Islet precursor cell (in vitro differentiated cells): Measurements from ENCODE around the gene ATP10A.

ENCODE experiments used
- DNase-seq: peaks from one replicate; pipeline ENCODE4 v3.0.0-alpha.2; 2018

The ATP10A gene, protein sequence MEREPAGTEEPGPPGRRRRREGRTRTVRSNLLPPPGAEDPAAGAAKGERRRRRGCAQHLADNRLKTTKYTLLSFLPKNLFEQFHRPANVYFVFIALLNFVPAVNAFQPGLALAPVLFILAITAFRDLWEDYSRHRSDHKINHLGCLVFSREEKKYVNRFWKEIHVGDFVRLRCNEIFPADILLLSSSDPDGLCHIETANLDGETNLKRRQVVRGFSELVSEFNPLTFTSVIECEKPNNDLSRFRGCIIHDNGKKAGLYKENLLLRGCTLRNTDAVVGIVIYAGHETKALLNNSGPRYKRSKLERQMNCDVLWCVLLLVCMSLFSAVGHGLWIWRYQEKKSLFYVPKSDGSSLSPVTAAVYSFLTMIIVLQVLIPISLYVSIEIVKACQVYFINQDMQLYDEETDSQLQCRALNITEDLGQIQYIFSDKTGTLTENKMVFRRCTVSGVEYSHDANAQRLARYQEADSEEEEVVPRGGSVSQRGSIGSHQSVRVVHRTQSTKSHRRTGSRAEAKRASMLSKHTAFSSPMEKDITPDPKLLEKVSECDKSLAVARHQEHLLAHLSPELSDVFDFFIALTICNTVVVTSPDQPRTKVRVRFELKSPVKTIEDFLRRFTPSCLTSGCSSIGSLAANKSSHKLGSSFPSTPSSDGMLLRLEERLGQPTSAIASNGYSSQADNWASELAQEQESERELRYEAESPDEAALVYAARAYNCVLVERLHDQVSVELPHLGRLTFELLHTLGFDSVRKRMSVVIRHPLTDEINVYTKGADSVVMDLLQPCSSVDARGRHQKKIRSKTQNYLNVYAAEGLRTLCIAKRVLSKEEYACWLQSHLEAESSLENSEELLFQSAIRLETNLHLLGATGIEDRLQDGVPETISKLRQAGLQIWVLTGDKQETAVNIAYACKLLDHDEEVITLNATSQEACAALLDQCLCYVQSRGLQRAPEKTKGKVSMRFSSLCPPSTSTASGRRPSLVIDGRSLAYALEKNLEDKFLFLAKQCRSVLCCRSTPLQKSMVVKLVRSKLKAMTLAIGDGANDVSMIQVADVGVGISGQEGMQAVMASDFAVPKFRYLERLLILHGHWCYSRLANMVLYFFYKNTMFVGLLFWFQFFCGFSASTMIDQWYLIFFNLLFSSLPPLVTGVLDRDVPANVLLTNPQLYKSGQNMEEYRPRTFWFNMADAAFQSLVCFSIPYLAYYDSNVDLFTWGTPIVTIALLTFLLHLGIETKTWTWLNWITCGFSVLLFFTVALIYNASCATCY (N-terminal part only)

DNA sequence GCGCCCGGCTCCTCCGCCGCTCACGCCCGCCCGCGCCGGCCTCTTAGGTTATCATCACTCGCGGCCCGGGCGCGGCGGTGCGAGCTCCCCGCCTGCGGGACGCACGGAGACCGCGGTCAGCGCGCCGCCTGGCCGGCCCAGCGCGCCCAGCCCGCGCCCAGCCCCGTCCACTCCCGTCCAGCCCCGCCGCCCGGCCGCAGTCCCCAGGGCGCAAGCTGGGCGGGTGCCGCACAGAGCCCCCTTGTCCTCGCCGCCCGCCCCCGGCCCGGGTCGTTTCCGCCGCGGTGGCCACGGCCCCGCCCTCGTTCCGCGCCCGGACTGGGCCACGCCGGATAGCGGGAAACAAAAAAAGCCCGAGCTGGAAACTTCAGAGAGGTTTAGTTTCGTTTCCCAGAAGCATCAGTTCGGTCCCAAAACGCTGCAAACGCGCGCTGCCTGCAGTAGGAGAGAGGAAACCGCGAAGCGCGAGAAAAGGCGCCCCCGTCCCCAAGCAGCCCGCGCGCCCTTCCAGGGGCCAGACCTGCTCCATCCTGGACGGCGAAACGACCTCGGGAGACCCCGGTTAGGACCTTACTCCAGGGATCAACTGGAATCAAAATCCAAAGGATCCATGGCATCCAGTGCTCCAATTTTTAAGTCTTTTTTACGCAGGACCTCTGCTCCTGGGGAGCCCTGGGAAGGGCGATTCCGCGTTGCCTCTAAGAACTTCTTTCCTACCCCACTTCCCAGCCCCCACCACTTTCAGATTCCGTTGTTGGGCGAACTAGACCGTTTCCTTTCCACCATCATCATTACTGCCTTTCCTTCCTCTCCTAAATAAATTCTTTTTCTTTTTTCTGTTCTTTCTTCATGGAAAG is at the start of gene ATP10A:
Gene ATP10A (minus strand): TSS at position 217 of the 857 bp plus-strand sequence. CDS start 231 bp downstream, outside the sequence.
- no peak for DNase-seq

DNA sequence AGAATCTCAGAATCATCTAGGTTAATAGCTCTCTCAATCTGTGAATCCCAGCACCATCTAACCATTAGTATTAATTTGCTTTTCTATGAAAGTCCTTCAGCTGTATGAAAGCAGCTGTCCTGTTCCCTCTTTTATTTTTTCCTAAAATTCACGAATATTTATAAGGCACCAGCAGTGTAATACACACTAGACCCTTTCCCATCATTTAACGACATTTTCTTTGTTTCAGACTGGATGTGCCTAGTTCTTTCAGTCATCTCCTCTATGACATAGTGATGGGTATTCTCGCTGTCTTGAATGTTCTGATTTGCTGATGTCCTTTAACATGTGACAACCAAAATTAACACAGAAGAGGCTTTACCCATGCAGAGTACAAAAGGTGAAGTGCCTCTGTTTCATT is 48.9 kb upstream of the ATP10A start:
- no peak for DNase-seq

DNA sequence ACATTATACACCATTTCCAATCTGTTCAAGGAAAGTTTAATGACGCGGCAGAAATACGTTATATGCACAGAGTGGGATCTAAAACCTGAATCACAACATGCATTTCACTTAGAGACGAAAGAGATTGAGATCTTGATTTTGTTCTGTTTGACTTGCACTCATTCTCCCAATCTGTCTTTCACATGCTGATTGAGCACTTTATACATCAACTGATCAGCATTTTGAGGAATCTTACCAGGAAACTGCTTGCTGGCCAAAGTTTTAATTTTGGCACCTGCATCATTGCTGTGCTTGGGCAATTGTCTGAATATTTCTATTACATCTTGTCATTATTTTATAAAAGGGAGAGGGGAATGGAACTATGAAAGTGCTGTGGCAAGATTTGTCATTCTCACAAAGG is 47.7 kb upstream of the ATP10A start:
- DNase-seq, result no peak

DNA sequence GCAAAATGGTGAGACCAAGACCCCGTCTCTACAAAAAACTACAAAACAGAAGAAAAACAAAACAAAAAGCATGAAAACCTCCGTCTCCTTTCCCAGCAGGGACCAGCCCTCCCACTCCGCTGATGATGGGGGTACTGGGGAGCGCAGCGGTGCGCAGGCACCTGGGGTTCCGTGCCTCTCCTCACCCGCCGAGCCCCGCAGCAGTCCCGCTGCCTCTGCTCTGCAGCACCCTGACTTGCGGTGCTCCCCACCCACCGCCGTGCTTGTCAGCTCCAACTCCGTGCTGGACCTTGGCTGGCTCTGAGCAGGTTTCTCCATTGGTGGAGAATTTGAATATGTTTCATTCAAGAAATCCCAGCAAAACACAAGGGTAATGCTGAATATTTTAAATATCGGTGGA is 46.7 kb upstream of the ATP10A start:
- DNase-seq, result no peak

DNA sequence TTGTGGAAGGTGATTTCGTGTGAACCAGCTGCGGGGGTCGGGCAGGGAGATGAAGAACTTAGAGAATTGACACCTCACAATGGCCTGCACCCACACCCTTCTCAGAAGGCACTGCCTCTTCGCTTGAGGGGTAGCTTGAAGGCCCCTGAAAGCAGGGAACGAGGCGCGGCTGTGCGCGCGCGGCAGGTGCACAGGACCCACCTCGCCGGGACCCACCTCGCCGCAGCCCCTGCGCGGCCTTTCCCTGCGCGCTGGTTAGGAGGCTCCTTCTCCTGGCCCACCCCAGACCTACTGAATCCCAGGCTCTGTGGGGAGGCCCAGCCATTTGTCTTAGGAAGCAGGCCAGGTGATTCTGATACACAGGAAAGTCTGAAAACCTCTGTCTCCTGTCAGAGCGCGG is 46.2 kb upstream of the ATP10A start:
- no peak for DNase-seq

DNA sequence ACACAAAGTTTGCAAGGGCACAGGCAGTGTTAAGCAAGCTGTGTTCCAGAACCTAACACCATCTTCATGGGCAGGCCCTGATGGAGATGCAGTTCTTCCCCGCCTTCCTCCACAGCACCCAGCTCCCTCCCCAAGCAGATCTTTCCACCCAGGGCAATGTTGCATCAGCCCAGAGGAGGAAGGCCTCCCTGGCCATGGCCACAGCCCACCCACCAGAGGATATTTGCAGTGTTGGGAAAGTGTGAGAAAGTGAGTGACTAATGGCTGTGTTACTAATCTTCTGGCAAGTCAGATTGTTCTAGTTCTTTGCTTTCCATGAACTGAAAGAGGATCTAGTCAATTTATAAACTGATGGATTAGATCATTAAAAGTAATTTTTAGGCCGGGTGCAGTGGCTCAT is 42.0 kb upstream of the ATP10A start:
- DNase-seq, result no peak

DNA sequence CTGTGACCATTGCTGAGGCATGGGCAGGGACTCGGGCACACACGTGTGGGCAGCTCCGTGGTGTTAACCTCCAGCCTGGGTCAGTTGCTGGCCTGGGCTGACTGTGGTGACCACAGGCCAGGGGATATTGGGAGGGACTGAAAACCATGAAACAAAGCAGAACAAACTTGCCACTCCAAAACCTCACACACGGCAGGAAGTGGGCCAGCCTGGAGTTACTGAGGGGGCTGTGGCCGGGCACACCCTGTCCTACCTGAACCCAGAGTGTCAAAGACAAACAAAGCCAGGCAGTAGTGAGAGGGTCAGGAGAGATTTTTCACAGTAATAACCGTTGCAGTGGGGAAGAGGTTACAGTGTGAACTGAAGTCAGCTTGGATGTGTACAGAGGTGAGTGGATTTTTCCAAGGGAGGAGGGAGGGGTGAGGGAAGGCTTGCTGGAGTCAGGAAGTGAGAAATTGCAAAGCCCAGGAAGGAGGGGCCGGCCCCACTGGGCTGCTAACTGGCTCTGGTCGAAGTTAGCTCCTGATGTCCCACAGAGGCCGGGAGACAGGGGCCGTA is 40.0 kb upstream of the ATP10A start:
- DNase-seq, result peak; percentile 61

DNA sequence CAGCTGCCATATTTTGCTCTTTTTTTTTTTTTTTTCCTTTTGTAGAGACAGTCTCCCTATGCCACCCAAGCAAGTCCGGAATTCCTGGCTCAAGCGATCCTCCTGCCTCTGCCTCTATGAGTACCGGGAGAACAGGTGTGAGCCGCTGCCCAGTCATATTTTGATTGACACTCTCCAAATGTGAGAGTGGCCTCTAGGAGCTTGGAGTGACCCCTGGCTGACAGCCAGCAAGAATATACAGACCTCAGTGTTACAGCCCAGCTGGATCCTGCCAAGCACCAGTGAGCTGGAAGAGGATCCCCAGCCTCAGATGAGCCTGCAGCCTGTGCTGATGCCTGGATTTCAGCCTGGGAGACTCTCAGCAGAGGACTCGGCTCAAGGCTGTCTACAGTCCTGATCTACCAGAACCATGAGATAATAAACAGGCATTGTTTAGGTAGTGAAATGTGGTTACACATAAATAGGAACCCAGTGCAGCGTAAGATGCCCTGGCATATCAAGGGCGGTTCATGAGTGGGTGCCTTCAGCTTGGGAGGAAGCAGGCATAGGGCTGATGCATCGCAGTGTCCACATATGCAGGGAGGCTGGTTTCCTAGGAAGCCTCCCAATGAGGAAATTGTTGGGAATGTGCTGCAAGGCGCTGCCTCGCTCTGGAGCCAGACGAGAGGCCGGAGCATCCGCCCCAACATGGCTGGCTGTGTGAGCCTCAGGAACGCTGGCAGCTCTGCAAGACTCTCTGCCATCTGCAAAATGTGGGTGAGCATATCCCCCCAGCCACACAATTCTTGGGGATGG is 38.9 kb upstream of the ATP10A start:
- no peak for DNase-seq

DNA sequence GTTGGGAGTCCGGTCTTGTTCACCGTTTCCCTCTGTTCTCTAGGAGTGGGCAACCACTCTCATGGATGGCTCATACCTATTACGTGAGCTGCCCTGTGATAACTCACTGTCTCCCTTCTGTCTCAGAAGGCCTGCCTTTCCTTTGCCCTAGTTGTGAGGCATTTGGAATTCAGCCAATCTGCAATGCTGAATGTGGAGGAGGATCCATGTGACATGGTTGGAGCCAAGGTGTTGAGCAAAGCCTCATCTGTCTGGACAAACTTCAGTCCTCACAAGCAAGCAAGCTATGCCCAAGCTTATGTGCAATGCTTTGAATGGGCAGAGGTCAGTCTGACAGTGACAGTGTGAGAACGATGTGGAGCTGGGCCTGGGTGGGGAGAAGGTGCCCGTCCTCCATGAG is 37.8 kb upstream of the ATP10A start:
- DNase-seq, result no peak

DNA sequence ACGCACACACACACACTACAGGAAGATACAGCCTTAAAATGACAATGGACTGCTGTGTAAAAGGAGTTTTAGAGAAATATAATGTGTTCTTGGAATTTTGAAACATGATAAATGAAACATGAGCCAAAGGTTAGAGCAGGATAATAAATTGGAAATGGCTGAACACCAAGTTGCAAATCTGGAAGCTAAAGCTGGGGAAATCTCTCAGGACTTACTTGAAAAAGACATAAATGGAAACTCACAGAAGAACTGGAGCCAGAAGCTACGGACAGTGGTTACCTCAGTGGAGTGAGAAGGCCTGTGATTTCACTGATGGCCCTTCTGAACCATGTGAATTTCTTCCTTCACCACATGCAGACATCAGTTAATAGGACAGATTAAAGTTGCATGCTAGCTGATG is 37.3 kb upstream of the ATP10A start:
- DNase-seq, result no peak

DNA sequence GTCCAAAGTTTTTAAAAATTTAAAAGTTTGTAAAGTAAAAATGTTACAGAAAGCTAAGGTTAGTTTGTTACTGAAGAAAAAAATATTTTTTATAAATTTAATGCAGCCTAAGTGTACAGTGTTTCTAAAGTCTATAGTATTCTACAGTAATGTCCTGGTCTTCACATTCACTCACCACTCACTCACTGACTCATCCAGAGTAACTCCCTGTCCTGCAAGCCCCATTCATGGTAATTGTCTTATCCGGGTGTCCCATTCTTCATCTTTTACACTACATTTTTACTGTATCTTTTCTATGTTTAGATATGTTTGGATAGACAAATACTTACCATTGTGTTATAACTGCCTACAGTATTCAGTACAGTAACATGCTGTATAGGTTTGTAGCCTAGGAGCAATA is 36.7 kb upstream of the ATP10A start:
- DNase-seq, result no peak

DNA sequence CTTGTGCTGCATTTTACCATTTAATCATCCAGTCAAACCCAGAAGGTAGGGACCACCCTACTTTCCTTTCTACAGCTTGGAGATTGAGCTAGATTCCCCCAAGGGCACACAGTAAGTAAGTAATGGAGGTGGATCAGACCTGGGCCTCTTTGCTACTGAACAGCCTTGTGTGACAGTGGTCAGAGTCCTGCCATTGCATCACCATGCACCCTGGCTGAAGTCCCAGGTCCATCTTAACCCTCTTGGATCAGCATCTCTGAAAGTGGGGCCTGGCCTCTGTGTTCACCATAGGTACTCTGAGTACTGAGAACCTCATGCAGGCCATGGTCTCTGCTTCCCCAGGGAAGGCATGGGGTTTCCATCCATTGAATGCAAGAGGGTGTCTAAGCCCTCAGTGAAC is 34.5 kb upstream of the ATP10A start:
- no peak for DNase-seq

DNA sequence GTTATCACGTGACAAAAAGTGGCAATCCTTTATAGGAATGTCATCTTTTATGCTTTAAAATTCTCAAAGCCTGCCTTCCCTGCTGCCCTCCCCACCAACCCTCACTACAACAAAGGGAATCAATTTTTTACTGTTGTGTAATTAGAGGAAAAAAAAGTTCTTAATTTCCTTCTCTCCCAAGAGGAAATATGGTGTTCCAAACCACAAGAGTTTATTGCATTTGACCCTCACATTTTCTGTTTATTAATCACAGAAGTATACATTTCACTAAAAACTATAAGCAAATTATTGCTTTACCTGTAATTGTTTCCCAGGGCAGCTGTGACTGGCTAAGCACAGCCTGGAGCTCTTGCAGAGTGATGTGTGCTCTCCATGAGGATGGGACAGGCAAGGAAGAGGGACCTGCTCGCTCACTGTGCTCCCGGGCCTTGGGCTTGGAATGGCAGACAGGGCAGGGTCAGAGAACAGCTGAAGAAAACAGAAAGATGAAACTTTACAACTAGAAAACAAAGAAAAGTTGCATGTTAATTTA is 31.3 kb upstream of the ATP10A start:
- DNase-seq, result no peak

DNA sequence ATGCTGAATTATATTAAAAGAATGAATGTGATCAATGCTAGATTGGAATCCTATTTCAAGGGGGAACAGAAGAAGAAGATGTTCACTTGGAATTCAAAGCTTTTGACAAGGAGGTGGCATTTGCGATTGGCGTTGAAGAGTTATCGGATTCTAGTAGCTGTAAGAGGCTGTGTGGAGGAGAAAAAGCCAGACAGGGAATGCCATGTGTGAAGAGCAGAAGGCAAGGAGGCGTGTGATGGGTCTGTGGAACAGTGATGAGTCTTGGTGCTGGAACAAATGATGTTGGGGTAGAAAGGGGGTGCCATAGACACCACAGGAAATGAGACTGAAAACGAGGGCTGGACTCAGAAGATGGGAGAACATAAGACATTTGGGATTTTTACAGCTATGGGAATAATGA is 30.5 kb upstream of the ATP10A start:
- no peak for DNase-seq

DNA sequence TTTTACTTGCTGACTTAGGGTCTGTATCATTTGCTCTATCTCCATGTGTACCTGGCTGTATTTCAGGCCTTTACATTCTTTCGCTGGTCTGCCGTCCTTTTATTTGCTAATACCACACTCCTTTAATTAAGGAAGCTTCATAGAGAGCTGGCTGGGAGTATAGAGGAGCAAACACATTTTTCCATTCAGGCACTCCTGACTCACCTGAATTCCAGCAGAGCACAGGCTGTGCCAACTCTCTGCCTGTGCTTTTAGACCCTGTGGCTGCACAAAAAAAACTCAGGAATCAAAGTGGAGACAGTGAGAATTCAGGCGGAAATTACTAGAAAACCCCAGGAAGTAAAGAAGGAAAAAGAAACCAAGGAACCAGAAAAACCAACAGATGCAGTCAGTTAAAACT is 29.0 kb upstream of the ATP10A start:
- no peak for DNase-seq

DNA sequence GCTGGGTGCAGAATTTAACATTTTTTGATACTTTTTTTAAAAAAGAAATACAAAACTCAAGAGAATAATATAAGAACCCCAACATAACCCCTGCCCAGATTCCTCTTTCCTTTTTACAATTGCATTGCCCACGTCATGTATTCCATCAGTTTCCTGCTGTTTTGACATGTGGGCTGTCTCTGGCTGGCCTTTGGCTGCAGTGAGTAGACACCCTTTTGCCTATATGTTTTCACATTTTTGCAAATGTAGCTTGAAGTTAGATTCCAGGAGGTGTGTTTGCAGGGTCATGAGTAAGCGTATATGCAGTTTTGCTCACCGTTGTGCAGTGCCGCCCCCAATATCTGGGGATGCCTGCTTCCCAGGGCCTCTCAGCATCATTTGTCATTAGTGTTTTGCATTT is 28.0 kb upstream of the ATP10A start:
- DNase-seq, result no peak

DNA sequence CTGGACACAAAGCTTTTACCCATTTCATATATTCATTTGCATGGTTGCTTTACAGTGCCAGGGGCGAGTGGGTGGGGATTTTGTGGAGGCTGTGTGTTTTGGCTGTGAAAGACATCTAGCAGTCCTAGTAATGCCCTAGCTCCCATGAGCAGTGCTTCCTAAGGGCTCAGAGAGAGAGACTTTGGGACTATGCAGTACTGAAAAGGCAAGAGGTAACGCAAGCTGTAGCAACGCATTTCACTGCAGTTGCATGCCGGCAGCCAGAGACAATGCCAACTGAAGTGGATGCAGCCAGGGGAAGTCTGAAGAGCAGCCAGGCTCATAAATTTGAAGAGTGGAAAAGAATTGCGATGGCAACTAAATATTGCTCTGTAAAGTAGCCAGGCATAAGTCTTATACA is 27.4 kb upstream of the ATP10A start:
- no peak for DNase-seq

DNA sequence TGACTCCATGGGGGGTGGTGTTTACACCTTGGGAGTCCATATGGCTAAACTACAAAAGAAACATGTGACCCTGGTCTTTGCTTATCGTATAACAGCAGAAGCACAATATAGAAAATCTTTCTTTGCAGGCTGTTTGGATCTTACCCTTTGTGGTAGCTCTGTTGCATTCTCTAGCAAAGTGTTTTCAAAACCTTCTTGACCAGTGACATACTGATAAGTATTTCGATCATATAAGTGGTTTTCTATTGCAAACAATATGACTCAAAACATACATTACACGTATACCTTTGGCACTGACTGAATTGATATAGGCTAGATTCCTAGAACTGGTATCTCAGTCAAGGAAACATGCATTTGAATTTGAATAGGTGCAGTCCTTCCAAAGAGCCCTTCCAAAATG is 24.7 kb upstream of the ATP10A start:
- DNase-seq, result no peak

DNA sequence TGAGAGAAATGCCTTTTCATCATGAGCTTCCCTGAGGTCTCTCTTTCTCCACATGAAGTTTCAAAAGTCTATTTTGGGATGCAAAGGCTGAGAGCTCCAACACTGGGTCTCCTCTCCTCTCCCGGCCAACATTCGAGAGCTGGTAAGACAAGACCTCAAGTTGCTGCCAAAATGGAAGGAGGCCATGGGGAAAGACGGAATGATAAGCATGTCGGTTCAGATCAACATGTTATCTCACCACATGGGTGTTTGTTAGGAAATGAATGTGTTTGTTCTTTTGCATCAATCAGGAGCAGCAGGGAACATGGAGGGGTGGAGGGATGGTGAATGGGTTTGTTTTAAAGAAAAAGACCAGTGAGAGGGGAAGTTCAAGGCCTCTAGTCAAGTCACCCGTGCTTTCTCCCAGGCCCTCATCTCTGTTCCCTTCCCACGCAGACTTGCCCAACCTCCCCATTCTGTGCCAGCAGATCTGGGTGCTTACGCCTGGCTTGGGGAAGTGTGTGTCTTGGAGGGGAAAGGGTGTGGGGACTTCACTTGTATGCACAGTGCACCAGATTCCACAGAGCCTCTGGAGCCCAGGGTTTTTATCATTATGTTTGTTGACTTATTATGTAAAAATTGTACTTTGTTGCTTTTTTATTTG is 23.5 kb upstream of the ATP10A start:
- DNase-seq, result no peak

DNA sequence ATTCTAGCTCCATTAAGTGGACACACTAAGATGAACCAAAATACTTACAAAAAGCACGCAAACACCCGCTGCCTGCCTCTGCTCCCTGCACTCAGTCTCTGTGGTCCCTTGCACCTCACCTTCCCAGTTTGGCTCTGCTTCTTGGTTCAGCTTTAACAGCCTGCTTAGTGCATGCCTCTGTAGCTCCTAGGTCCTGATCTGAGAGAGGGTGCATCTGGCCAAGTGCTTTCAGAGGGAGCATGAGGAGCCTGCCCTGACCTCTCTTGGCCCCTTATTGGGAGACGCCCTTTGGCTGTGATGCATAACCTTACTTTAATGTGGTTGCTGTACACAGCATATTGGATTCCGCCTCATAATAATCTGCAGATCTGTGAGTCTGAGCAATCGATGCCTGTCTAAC is 21.2 kb upstream of the ATP10A start:
- DNase-seq, result no peak
